ENCODE data around the gene ZNRF3. TPM values are rescaled to one million over a fixed set of nuclear protein-coding genes. Genes with fewer than 3 reads are reported as not detected.

Gene ZNRF3
- total RNA-seq, 1 donor from 2014 or later, result 0.69 TPM

- POLR2A ChIA-PET, result no interaction called here
- Mint-ChIP-seq H3K36me3 (ENCODE audit: low read depth) (no peaks in the 10 kb centered on the region), H3K27ac (no peak overlapping the region), H3K4me1 (peaks cover 13% of the 10 kb centered on the region), H3K9me3 (no peaks in the 10 kb centered on the region), H3K27me3 (peaks cover 26% of the 10 kb centered on the region), H3K4me3 (no peak overlapping the region)
- ATAC-seq (ENCODE audit: low read depth), result no peak
- DNase-seq, result no peak
- CTCF ChIA-PET, result no interaction called here
- no peak for TF ChIP-seq CTCF (IDR thresholded peaks at IDR 0.05)
- intact Hi-C loops (cut with micrococcal nuclease), result loop anchor here (10.0 kb wide), 1 partner anchor 995 kb away; the partner anchor contains the start of gene MTMR3
Measured at GRCh38 chr22:28889478-28890024, 6.2 kb downstream of the ZNRF3 start.

DNA sequence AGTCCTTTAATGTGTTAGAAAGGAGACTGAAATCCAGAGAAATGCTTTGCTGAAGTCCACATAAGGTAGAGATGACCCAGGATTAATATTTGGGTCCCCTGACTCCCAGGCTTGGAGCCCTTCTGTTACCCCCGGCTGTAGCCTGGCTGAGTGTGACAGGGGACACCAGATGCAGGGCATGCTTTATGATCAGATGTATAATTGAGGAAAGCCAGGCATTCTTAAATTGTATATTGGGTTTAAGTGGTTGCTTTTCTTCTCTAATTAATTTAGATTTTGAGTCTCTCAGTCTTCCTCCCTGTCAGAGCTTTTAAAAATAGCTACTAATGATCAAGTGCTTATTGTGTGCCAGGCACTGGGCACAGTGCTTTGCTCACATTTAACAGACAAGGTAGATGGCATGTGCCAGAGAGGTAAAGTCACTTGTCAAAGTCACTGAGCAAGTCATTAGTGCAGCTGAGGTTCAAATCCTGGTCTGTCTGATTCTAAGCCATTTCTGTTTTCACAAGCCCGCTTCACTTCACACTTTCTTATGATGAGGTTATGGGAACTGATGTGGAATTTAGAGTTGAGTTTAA, 7.9 kb downstream of the ZNRF3 start:
- no peak for DNase-seq
- POLR2A ChIA-PET, result no interaction called here
- intact Hi-C loops (cut with micrococcal nuclease), result no loop called here

DNA sequence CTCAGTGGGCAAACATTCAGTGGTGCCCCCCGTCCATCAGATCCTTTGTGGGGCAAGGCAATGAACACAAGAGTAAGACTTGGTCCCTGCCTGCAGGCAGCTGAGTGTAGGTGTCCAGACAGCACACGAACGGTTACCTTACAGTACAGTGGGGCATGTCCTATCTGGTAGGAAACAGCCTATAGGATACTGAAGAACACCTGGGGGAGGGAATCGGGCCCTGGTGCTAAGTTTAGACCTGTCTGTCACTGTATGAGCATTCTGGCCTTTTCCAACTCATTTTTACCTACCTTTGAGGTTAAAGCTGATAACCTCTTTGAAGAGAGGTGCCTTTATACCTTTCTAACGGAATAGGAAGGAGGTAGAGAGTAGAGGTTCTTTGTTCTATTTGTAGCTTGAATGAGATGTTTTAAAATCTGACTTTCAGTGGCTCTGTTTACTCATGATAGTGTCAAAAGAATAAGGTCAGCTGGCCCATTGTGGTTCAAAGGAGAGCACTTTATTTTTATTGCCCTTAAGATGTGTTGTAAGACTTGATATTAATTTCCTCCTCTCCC, 8.9 kb downstream of the ZNRF3 start:
- Mint-ChIP-seq H3K9me3 (no peaks in the 10 kb centered on the region), H3K27me3 (peaks cover 11% of the 10 kb centered on the region), H3K4me1 (peaks cover 24% of the 10 kb centered on the region), H3K36me3 (ENCODE audit: low read depth) (no peaks in the 10 kb centered on the region), H3K4me3 (no peak overlapping the region), H3K27ac (no peak overlapping the region)
- no peak for TF ChIP-seq CTCF (IDR thresholded peaks at IDR 0.05)
- DNase-seq (no peak), ATAC-seq (ENCODE audit: low read depth) (no peak)
- ChIA-PET POLR2A (no interaction called here), CTCF (no interaction called here)
- intact Hi-C loops (cut with micrococcal nuclease), result no loop called here

More for the DNA sequence above, 7.9 kb downstream of the ZNRF3 start:
- Mint-ChIP-seq H3K27ac (no peak overlapping the region), H3K9me3 (no peaks in the 10 kb centered on the region), H3K36me3 (ENCODE audit: low read depth) (no peaks in the 10 kb centered on the region), H3K4me1 (peaks cover 14% of the 10 kb centered on the region), H3K4me3 (no peak overlapping the region), H3K27me3 (peaks cover 18% of the 10 kb centered on the region)
- CTCF ChIA-PET, result no interaction called here
- TF ChIP-seq CTCF (IDR thresholded peaks at IDR 0.05), result no peak
- ATAC-seq (ENCODE audit: low read depth), result no peak

DNA sequence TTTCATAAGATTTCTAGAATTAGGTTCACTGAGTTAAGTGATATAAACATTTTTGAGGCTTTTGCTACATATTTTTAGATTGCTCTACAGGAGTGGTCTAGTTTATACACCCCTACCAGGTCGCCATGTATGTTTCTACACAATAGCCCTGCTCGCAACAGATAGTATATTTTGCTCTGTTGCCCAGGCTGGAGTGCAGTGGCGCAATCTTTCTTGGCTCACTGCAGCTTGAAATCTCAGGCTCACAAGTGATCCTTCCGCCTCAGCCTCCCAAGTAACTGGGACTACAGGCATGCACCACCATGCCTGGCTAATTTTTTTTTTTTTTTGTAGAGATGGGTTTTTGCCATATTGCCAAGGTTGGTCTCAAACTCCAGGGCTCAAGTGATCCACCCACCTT, 10.4 kb downstream of the ZNRF3 start:
- Mint-ChIP-seq H3K27me3 (peaks cover 10% of the 10 kb centered on the region), H3K36me3 (ENCODE audit: low read depth) (no peaks in the 10 kb centered on the region), H3K4me1 (peaks cover 31% of the 10 kb centered on the region), H3K4me3 (no peak overlapping the region), H3K9me3 (no peaks in the 10 kb centered on the region), H3K27ac (no peak overlapping the region)
- POLR2A ChIA-PET, result no interaction called here
- ATAC-seq (ENCODE audit: low read depth), result no peak
- intact Hi-C loops (cut with micrococcal nuclease), result no loop called here
- CTCF ChIA-PET, result no interaction called here
- no peak for DNase-seq
- TF ChIP-seq CTCF (IDR thresholded peaks at IDR 0.05), result no peak

DNA sequence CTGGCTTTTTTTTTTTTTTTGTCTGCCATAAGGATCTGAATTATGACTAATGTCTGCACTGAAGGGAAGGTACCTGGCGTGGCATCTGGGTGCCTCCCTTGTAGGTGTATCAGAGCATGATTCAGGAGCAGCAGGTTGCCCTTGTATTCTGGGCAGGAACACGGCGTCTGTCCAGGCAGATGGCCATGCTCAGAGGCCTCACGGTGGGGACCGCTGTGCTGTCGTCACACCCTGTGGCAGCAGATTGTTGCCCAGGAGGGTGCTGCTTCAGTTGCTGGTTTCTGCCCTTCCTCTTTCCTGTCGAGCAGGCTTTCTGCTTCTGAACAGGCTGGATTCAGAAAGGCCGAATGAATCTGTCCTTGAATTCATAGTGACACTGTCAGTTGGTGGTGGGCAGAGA, 11.0 kb downstream of the ZNRF3 start:
- no peak for TF ChIP-seq CTCF (IDR thresholded peaks at IDR 0.05)
- intact Hi-C loops (cut with micrococcal nuclease), result no loop called here
- peaks cover 8% of the 10 kb centered on the region for H3K27me3 Mint-ChIP-seq
- H3K4me3 Mint-ChIP-seq, result no peak overlapping the region
- DNase-seq (no peak), ATAC-seq (ENCODE audit: low read depth) (no peak)
- ChIA-PET CTCF (no interaction called here), POLR2A (no interaction called here)
- peaks cover 35% of the 10 kb centered on the region for H3K4me1 Mint-ChIP-seq
- no peak overlapping the region for H3K27ac Mint-ChIP-seq
- no peaks in the 10 kb centered on the region for H3K9me3 Mint-ChIP-seq
- H3K36me3 Mint-ChIP-seq (ENCODE audit: low read depth), result no peaks in the 10 kb centered on the region

Measured in activated B cell treated with CpG ODN at 0.5 μM for 24 hours (primary cell).